DOHH2 (cell line): ENCODE measurements around the gene PDE4D.
A peak's percentile ranks its signal among the peaks of the same experiment; 100 is the strongest.

Experiments used
- H3F3A ChIP-seq: fragments of 200-600 bp; sonication (generic), shearing (Covaris generic); 2 replicates; pipeline ENCODE4 v1.6.0; 2016; ENCODE audit warnings: antibody characterized with exemption, mild to moderate bottlenecking; ENCODE audit not compliant: control insufficient read depth, insufficient read depth
- H3K27ac ChIP-seq: fragments of 200-600 bp; sonication (generic); 2 replicates; pipeline ENCODE4 v1.5.1; 2014; ENCODE audit warnings: low read depth, mild to moderate bottlenecking, low read length, moderate library complexity
- H3K27me3 ChIP-seq: fragments of 200-600 bp; sonication (generic); 2 replicates; pipeline ENCODE4 v1.6.1; 2014; ENCODE audit warnings: mild to moderate bottlenecking, low read length, mixed read lengths; ENCODE audit not compliant: control insufficient read depth
- H3K36me3 ChIP-seq: fragments of 200-600 bp; sonication (generic); 2 replicates; pipeline ENCODE4 v1.6.1; 2014; ENCODE audit warnings: mild to moderate bottlenecking, low read length, moderate library complexity, mixed read lengths; ENCODE audit not compliant: control insufficient read depth
- H3K4me1 ChIP-seq: fragments of 200-600 bp; sonication (generic); 2 replicates; pipeline ENCODE4 v1.6.1; 2014; ENCODE audit warnings: mild to moderate bottlenecking, low read length, mixed read lengths; ENCODE audit not compliant: control insufficient read depth
- H3K4me2 ChIP-seq: fragments of 200-600 bp; sonication (generic); 2 replicates; pipeline ENCODE4 v1.6.0; 2014; ENCODE audit warnings: mild to moderate bottlenecking, low read length, moderate library complexity
- H3K4me3 ChIP-seq: fragments of 200-600 bp; sonication (generic); 2 replicates; pipeline ENCODE4 v1.5.1; 2014; ENCODE audit warnings: mild to moderate bottlenecking, low read length, mixed read lengths
- H3K79me2 ChIP-seq: fragments of 200-600 bp; sonication (generic); 2 replicates; pipeline ENCODE4 v1.6.1; 2014; ENCODE audit warnings: mild to moderate bottlenecking, low read length, mixed read lengths; ENCODE audit not compliant: control insufficient read depth
- H3K9me2 ChIP-seq: fragments of 200-600 bp; sonication (generic); replicated peaks from 2 replicates; pipeline ENCODE4 v1.6.1; 2014; ENCODE audit warnings: mild to moderate bottlenecking, low read length, mixed read lengths; ENCODE audit not compliant: control insufficient read depth
- H3K9me3 ChIP-seq: fragments of 200-600 bp; sonication (generic); 2 replicates; pipeline ENCODE4 v1.6.1; 2014; ENCODE audit warnings: antibody characterized with exemption, low read length, mixed read lengths; ENCODE audit not compliant: control insufficient read depth, insufficient read depth
- H4K20me1 ChIP-seq: fragments of 200-600 bp; sonication (generic); 2 replicates; pipeline ENCODE4 v1.6.0; 2014; ENCODE audit warnings: low read depth, mild to moderate bottlenecking, antibody characterized with exemption, low read length, moderate library complexity; ENCODE audit not compliant: control insufficient read depth, insufficient read depth
- CTCF ChIP-seq: fragments of 200-600 bp; sonication (generic); IDR thresholded peaks from one replicate; pipeline ENCODE4 v1.5.1; 2014; ENCODE audit warnings: antibody characterized with exemption, mild to moderate bottlenecking, low read depth, low read length; ENCODE audit not compliant: poor library complexity, severe bottlenecking
- EZH2phosphoT487 ChIP-seq: fragments of 200-600 bp; sonication (generic); IDR thresholded peaks from 2 replicates; pipeline ENCODE4 v1.6.1; 2017; ENCODE audit warnings: borderline replicate concordance, mild to moderate bottlenecking, antibody characterized with exemption, low read length, moderate library complexity, mixed read lengths

Gene PDE4D

GRCh38 chr5:59766427-59767210 lies 126.9 kb downstream of the PDE4D start:
- Histone ChIP-seq H3F3A (no peaks in the 10 kb centered on the region), H3K27me3 (peaks cover 29% of the 10 kb centered on the region), H3K4me3 (peak overlapping the region; percentile 4; the same call in 1 of the 2 replicates), H3K4me1 (peaks cover 47% of the 10 kb centered on the region), H3K36me3 (no peaks in the 10 kb centered on the region), H3K4me2 (peak overlapping the region; percentile 6), H3K27ac (no peak overlapping the region), H4K20me1 (no peaks in the 10 kb centered on the region), H3K9me2 (no peaks in the 10 kb centered on the region), H3K9me3 (no peaks in the 10 kb centered on the region), H3K79me2 (no peaks in the 10 kb centered on the region)
- TF ChIP-seq CTCF (no peak), EZH2phosphoT487 (no peak)

GRCh38 chr5:59765446-59765845 lies 128.1 kb downstream of the PDE4D start:
- H3K4me2 ChIP-seq, result peak overlapping the region; percentile 11
- H3K4me3 ChIP-seq, result peak overlapping the region; percentile 24; the same call in 1 of the 2 replicates
- peaks cover 53% of the 10 kb centered on the region for H3K4me1 ChIP-seq

GRCh38 chr5:59764361-59764760 lies 129.2 kb downstream of the PDE4D start:
- no peak for TF ChIP-seq EZH2phosphoT487
- TF ChIP-seq CTCF, result no peak
- peak overlapping the region; percentile 11 for H3K4me2 ChIP-seq
- H3K27me3 ChIP-seq, result peaks cover 25% of the 10 kb centered on the region

More at GRCh38 chr5:59765446-59765845, 128.1 kb downstream of the PDE4D start:
- H3F3A ChIP-seq, result no peaks in the 10 kb centered on the region
- no peaks in the 10 kb centered on the region for H3K79me2 ChIP-seq
- H3K27me3 ChIP-seq, result peaks cover 29% of the 10 kb centered on the region
- no peak overlapping the region for H3K27ac ChIP-seq
- no peaks in the 10 kb centered on the region for H4K20me1 ChIP-seq
- no peaks in the 10 kb centered on the region for H3K9me2 ChIP-seq
- no peak for TF ChIP-seq EZH2phosphoT487
- TF ChIP-seq CTCF, result no peak
- no peaks in the 10 kb centered on the region for H3K9me3 ChIP-seq
- H3K36me3 ChIP-seq, result no peaks in the 10 kb centered on the region

More at GRCh38 chr5:59764361-59764760, 129.2 kb downstream of the PDE4D start:
- Histone ChIP-seq H3K4me1 (peaks cover 52% of the 10 kb centered on the region), H3K9me2 (no peaks in the 10 kb centered on the region), H3F3A (no peaks in the 10 kb centered on the region), H3K9me3 (no peaks in the 10 kb centered on the region), H3K27ac (peak overlapping the region; percentile 20), H3K36me3 (no peaks in the 10 kb centered on the region), H3K79me2 (no peaks in the 10 kb centered on the region), H3K4me3 (no peak overlapping the region), H4K20me1 (no peaks in the 10 kb centered on the region)
